Stomach (tissue), 4 donors: ENCODE measurements around the gene RBFOX2.

Experiments used
- CTCF ChIP-seq, 7 experiments: fragments of 450-650 bp in 4 of 7; fragments of 200-600 bp in 3 of 7; sonication (generic) in 3 of 7; IDR thresholded peaks; one replicate each; pipeline ENCODE4 v1.5.1; 2016 to 2019; ENCODE audit warnings: antibody characterized with exemption in 7 of 7, control low read depth in 2 of 7, mild to moderate bottlenecking in 1 of 7
- POLR2A ChIP-seq, 4 donors: fragments of 450-650 bp; IDR thresholded peaks; one replicate each; pipeline ENCODE4 v1.6.1; 2016; ENCODE audit warnings: antibody characterized with exemption in 4 of 4, control low read depth in 2 of 4, mild to moderate bottlenecking in 1 of 4, moderate library complexity in 1 of 4
- POLR2AphosphoS5 ChIP-seq, 3 donors: sonication (generic); formaldehyde crosslinking; IDR thresholded peaks; one replicate each; pipeline ENCODE4 v1.6.1; 2016; ENCODE audit warnings: antibody characterized with exemption in 3 of 3

- TF ChIP-seq POLR2A (IDR thresholded peaks at IDR 0.05) (no peak), CTCF (IDR thresholded peaks at IDR 0.05) (no peak), POLR2AphosphoS5 (IDR thresholded peaks at IDR 0.05) (no peak)
Observed at GRCh38 chr22:35904752-35905151, 123.9 kb downstream of the RBFOX2 start.
